MG63 (cell line): ENCODE results near the gene ARID1B. TPM values are rescaled to one million over a fixed set of nuclear protein-coding genes. Genes with fewer than 3 reads are reported as not detected.

Source experiments
- DNase-seq: peaks from one replicate; pipeline ENCODE4 v3.0.0-alpha.2; 2020
- H3K27me3 ChIP-seq: fragments of 250-450 bp; sonication (Bioruptor Pico); 2 replicates; pipeline ENCODE4 v1.5.1; 2020; ENCODE audit warnings: mild to moderate bottlenecking, moderate library complexity
- H3K36me3 ChIP-seq: fragments of 250-450 bp; sonication (Bioruptor Pico); 2 replicates; pipeline ENCODE4 v1.5.1; 2020; ENCODE audit warnings: mild to moderate bottlenecking, moderate library complexity
- H3K4me3 ChIP-seq: fragments of 250-450 bp; sonication (Bioruptor Pico); 2 replicates; pipeline ENCODE4 v1.5.1; 2020; ENCODE audit warnings: mild to moderate bottlenecking, moderate library complexity
- H3K9me3 ChIP-seq: fragments of 250-450 bp; sonication (Bioruptor Pico); 2 replicates; pipeline ENCODE4 v1.5.1; 2020; ENCODE audit warnings: mild to moderate bottlenecking, moderate library complexity
- total RNA-seq: library from RNA; depleted of rRNA; stranded (reverse); fragments of >200 nt; shearing (Covaris generic); gene quantifications from 2 replicates; pipeline ENCODE4 v1.2.3, GENCODE V29; 2014; ENCODE audit warnings: low replicate concordance

Gene ARID1B
- total RNA-seq, 1 experiment from 2014 or later = 9.9 TPM

GRCh38 chr6:157106487-157106886, 329.3 kb downstream of the ARID1B start:
- Histone ChIP-seq H3K4me3 (no peak overlapping the region), H3K36me3 (peaks cover 3% of the 10 kb centered on the region; the same call in 1 of the 2 replicates), H3K9me3 (no peaks in the 10 kb centered on the region), H3K27me3 (no peaks in the 10 kb centered on the region)
- peak; percentile 50 for DNase-seq

GRCh38 chr6:157107571-157107914, 330.4 kb downstream of the ARID1B start:
- Histone ChIP-seq H3K36me3 (peaks cover 3% of the 10 kb centered on the region; the same call in 1 of the 2 replicates), H3K4me3 (no peak overlapping the region), H3K27me3 (no peaks in the 10 kb centered on the region), H3K9me3 (no peaks in the 10 kb centered on the region)
- no peak for DNase-seq

DNA sequence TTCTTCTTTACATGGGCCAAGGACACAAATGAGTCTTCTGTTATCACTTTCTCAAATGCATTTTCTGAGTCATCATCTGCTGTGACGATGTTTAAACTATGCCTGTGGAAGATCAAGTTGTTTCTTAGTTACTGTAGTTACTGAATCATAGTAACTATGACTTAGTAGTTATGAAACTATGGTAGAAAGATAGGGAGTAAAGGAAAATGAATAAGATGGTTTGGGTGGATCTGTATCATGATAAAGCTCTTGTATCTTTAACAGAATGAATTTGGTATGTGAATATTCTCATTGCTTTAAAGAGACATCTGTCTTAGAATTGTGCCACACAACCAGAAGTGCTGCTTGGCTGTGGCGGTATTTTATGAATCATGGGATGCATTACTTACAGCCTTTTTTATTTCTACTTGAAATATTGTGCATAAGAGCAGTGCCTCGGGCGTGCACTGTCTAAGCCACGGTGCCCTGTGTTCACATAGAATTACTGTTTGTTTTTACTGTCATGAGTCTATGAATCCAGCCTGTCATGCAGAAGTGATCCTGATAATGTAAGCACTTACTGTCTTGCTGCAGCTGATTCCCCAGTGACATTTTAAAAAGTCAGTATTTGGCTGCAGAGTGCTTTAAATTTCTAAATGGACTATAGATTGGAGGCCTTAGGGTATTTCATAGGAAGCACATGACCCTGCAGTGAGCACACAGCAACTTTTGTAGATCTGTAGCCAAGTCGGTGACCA, 330.9 kb downstream of the ARID1B start:
- H3K36me3 ChIP-seq = peaks cover 3% of the 10 kb centered on the region; the same call in 1 of the 2 replicates
- H3K4me3 ChIP-seq = no peak overlapping the region
- no peaks in the 10 kb centered on the region for H3K27me3 ChIP-seq
- DNase-seq = no peak
- H3K9me3 ChIP-seq = no peaks in the 10 kb centered on the region

DNA sequence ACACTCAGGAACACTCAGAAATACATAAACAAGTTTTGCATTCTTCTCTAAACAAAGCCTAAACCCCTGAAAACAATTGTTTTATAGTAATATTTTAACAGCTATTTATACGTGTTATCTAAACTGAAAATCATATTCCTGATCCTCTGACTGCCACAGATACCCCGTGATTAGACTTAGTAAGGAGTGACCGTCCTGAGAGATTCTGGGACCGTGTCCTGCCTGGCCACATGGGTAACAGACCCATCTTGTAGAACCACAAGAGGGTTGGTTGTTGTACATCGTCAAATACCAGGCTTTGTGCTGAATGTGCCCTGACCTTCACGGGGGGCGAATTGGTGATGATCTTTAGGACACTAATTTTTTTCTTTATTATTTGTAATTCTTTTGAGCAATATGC, 331.7 kb downstream of the ARID1B start:
- peaks cover 3% of the 10 kb centered on the region; the same call in 1 of the 2 replicates for H3K36me3 ChIP-seq
- H3K4me3 ChIP-seq = no peak overlapping the region

GRCh38 chr6:157110607-157111006, 333.4 kb downstream of the ARID1B start:
- no peaks in the 10 kb centered on the region for H3K27me3 ChIP-seq
- H3K9me3 ChIP-seq = no peaks in the 10 kb centered on the region
- peaks cover 3% of the 10 kb centered on the region; the same call in 1 of the 2 replicates for H3K36me3 ChIP-seq
- no peak for DNase-seq
- H3K4me3 ChIP-seq = no peak overlapping the region

More for the DNA sequence above, 331.7 kb downstream of the ARID1B start:
- Histone ChIP-seq H3K27me3 (no peaks in the 10 kb centered on the region), H3K9me3 (no peaks in the 10 kb centered on the region)
- DNase-seq = no peak

DNA sequence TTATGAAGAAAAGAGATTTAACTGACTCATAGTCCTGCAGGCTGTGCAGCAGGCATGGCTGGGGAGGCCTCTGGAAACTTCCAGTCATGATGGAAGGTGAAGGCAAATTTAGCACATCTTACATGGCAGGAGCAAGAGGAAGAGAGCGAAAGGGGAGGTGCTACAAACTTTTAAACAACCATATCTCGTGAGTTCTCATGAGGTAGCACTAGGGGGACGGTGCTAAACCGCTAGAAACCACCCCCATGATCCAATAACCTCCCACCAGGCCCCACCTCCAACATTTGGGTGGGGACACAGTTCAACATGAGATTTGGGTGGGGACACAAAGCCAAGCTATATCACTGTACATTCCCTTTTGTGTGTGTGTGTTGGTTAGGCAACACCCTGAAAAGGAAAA, 336.2 kb downstream of the ARID1B start:
- Histone ChIP-seq H3K9me3 (no peaks in the 10 kb centered on the region), H3K36me3 (peaks cover 3% of the 10 kb centered on the region; the same call in 1 of the 2 replicates), H3K27me3 (no peaks in the 10 kb centered on the region), H3K4me3 (no peak overlapping the region)
- DNase-seq = no peak

- no peaks in the 10 kb centered on the region for H3K9me3 ChIP-seq
- DNase-seq = no peak
- H3K27me3 ChIP-seq = no peaks in the 10 kb centered on the region
- H3K36me3 ChIP-seq = no peaks in the 10 kb centered on the region
- H3K4me3 ChIP-seq = no peak overlapping the region
Observed at GRCh38 chr6:157116426-157116825, 339.2 kb downstream of the ARID1B start.

- DNase-seq = no peak
Observed at GRCh38 chr6:157117431-157118095, 340.4 kb downstream of the ARID1B start.

GRCh38 chr6:157119502-157120027, 342.4 kb downstream of the ARID1B start:
- Histone ChIP-seq H3K4me3 (no peak overlapping the region), H3K9me3 (no peaks in the 10 kb centered on the region), H3K27me3 (no peaks in the 10 kb centered on the region), H3K36me3 (no peaks in the 10 kb centered on the region)
- no peak for DNase-seq

More at GRCh38 chr6:157117431-157118095, 340.4 kb downstream of the ARID1B start:
- no peaks in the 10 kb centered on the region for H3K27me3 ChIP-seq
- no peaks in the 10 kb centered on the region for H3K36me3 ChIP-seq
- no peaks in the 10 kb centered on the region for H3K9me3 ChIP-seq
- no peak overlapping the region for H3K4me3 ChIP-seq

- Histone ChIP-seq H3K36me3 (no peaks in the 10 kb centered on the region), H3K9me3 (no peaks in the 10 kb centered on the region), H3K27me3 (no peaks in the 10 kb centered on the region), H3K4me3 (no peak overlapping the region)
- DNase-seq = no peak
Observed at GRCh38 chr6:157120534-157121232, 343.5 kb downstream of the ARID1B start.

DNA sequence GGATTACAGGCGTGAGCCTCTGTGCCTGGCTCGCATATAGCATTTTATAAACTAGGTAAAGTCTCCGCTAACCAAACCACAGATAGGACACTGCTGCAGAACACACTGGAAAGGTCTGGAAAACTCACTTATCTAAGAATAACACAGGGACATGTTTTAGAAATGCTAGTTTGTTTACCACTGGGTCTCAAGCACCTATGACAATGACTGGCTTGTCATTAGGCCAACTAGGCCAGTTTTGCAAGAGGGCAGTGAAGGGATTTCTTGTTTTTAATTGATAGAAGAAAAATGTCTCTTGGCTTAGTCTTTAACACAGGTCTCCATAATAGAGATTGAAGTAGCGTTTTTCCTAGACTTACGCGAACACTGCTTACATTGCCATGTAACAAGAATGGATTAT, 344.7 kb downstream of the ARID1B start:
- Histone ChIP-seq H3K36me3 (no peaks in the 10 kb centered on the region), H3K27me3 (no peaks in the 10 kb centered on the region), H3K4me3 (no peak overlapping the region), H3K9me3 (no peaks in the 10 kb centered on the region)
- DNase-seq = no peak

GRCh38 chr6:157123234-157123633, 346.1 kb downstream of the ARID1B start:
- Histone ChIP-seq H3K36me3 (no peaks in the 10 kb centered on the region), H3K27me3 (no peaks in the 10 kb centered on the region), H3K4me3 (no peak overlapping the region), H3K9me3 (no peaks in the 10 kb centered on the region)
- DNase-seq = no peak

GRCh38 chr6:157124485-157125254, 347.5 kb downstream of the ARID1B start:
- no peak for DNase-seq
- no peak overlapping the region for H3K4me3 ChIP-seq
- no peaks in the 10 kb centered on the region for H3K9me3 ChIP-seq
- no peaks in the 10 kb centered on the region for H3K36me3 ChIP-seq
- H3K27me3 ChIP-seq = no peaks in the 10 kb centered on the region

DNA sequence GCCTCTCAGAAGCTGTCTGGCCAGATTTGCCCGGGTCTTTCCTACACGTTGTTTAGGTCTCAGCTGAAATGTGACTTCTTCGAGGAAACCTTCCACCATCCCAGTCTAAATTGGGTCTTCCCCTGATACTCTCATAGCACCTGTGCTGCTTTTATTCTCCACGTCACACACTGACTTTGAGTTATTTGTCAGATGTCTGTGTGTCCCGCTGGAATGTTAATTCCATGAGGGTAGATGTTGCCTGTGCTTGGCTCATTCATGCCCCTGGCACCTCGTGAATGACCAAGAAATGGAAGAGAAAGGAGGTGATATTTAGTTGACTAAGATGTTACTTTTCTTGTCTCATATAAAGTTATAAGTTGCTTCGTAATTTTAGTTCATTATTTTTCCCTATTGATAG, 348.4 kb downstream of the ARID1B start:
- Histone ChIP-seq H3K27me3 (no peaks in the 10 kb centered on the region), H3K4me3 (no peak overlapping the region), H3K36me3 (no peaks in the 10 kb centered on the region), H3K9me3 (no peaks in the 10 kb centered on the region)
- DNase-seq = no peak

DNA sequence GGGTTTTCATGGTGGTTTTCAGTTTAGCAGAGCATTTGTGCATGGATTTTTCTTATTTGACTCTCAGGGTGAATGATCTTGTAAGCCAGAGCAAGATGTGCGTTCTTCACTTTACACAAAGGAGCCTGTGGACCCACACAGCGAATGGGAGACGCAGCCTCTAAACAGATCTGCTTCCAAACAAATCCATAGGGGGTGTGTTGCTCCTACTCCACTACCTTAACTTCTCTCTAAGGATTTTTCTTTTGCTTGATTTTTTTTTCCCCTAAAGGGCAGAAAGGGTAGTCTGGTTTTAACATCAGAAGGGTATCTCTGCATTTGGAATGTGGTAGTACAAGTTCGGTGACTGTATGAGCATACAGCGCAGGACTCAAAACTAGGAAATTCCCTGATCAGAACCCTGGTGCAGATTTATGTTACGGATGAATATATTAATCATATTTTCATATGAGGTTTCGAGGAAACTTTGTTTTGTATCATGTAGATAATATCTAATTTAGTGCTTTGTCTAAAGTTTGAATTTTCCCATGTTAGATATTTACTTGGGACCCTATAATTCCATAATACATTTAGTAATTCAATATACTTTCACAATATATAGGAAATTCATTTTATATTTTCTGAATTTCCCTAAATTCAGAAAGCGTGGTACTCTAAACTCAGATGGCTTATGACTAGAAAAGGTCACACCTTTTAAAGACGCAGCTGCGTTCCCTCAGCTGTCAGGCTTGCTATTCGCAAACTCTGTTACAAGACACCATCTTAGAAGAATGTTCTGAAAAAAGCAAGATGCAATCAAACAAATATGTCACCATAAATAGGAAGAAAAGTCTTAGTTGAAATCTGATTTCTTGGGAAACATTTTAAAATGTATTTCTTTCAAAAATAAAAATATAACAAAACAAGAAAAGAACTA, 349.3 kb downstream of the ARID1B start:
- no peaks in the 10 kb centered on the region for H3K9me3 ChIP-seq
- no peak overlapping the region for H3K4me3 ChIP-seq
- H3K27me3 ChIP-seq = no peaks in the 10 kb centered on the region
- no peaks in the 10 kb centered on the region; the same call in 1 of the 2 replicates for H3K36me3 ChIP-seq
- DNase-seq = no peak
